GM21381 (cell line): ENCODE data around the gene ATG13.

Source experiments
- ATAC-seq: cut with Tn5 transposase; IDR thresholded peaks from one replicate; pipeline ENCODE4 v1.9.1; 2021; ENCODE audit warnings: mild to moderate bottlenecking, moderate library complexity; ENCODE audit not compliant: unreplicated experiment

ATG13 gene

GRCh38 chr11:46722566-46723358, 105.4 kb downstream of the ATG13 start:
- no peak for ATAC-seq

GRCh38 chr11:46723359-46723680, 106.0 kb downstream of the ATG13 start:
- no peak for ATAC-seq

GRCh38 chr11:46724088-46724487, 106.7 kb downstream of the ATG13 start:
- no peak for ATAC-seq
